PFSK-1 (cell line): Measurements from ENCODE around the gene PDE6D.

Source experiments
- FOXP2 ChIP-seq: optimal IDR thresholded peaks from 2 replicates; pipeline ENCODE3; 2011; ENCODE audit warnings: borderline replicate concordance, control low read depth, inconsistent platforms; ENCODE audit not compliant: insufficient read depth; ENCODE audit errors: extremely low read length, extremely low read depth
- POLR2AphosphoS5 ChIP-seq: IDR thresholded peaks from 2 replicates; pipeline ENCODE4 v1.6.1; 2012; ENCODE audit warnings: low read depth, mild to moderate bottlenecking, control low read depth, low read length, moderate library complexity
- SIN3A ChIP-seq: IDR thresholded peaks from 2 replicates; pipeline ENCODE4 v1.6.1; 2012; ENCODE audit warnings: mild to moderate bottlenecking, low read length, moderate library complexity, borderline replicate concordance; ENCODE audit not compliant: insufficient read depth
- TAF1 ChIP-seq: IDR thresholded peaks from 2 replicates; pipeline ENCODE4 v1.6.1; 2012; ENCODE audit warnings: low read length, control low read depth, borderline replicate concordance; ENCODE audit not compliant: insufficient read depth
- TF ChIP-seq, protein P1 (sequence below), 2 experiments: IDR thresholded peaks; 2 replicates each; pipeline versions ENCODE4 v1.6.1 to v1.8.0; 2011 to 2012; ENCODE audit warnings: low read depth in 2 of 2, low read length in 2 of 2, control low read depth in 1 of 2, inconsistent platforms in 1 of 2, mild to moderate bottlenecking in 1 of 2, moderate library complexity in 1 of 2; ENCODE audit not compliant: insufficient read depth in 1 of 2

The PDE6D gene

GRCh38 chr2:231706731-231707624 lies 74.1 kb downstream of the PDE6D start:
- no peak; the same call in 1 of the 2 replicates for TF ChIP-seq TAF1
- no peak for TF ChIP-seq POLR2AphosphoS5
- TF ChIP-seq, protein P1, sequence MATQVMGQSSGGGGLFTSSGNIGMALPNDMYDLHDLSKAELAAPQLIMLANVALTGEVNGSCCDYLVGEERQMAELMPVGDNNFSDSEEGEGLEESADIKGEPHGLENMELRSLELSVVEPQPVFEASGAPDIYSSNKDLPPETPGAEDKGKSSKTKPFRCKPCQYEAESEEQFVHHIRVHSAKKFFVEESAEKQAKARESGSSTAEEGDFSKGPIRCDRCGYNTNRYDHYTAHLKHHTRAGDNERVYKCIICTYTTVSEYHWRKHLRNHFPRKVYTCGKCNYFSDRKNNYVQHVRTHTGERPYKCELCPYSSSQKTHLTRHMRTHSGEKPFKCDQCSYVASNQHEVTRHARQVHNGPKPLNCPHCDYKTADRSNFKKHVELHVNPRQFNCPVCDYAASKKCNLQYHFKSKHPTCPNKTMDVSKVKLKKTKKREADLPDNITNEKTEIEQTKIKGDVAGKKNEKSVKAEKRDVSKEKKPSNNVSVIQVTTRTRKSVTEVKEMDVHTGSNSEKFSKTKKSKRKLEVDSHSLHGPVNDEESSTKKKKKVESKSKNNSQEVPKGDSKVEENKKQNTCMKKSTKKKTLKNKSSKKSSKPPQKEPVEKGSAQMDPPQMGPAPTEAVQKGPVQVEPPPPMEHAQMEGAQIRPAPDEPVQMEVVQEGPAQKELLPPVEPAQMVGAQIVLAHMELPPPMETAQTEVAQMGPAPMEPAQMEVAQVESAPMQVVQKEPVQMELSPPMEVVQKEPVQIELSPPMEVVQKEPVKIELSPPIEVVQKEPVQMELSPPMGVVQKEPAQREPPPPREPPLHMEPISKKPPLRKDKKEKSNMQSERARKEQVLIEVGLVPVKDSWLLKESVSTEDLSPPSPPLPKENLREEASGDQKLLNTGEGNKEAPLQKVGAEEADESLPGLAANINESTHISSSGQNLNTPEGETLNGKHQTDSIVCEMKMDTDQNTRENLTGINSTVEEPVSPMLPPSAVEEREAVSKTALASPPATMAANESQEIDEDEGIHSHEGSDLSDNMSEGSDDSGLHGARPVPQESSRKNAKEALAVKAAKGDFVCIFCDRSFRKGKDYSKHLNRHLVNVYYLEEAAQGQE (IDR thresholded peaks at IDR 0.05; ENCODE audit: insufficient read depth in 1 of 2, low read depth in 2 of 2, low read length in 2 of 2) = no peak
- TF ChIP-seq SIN3A = no peak
- TF ChIP-seq FOXP2 = no peak

GRCh38 chr2:231704017-231704416 lies 77.1 kb downstream of the PDE6D start:
- TF ChIP-seq POLR2AphosphoS5 (no peak), FOXP2 (no peak), SIN3A (no peak), TAF1 (no peak)
- TF ChIP-seq, protein P1 (IDR thresholded peaks at IDR 0.05; ENCODE audit: insufficient read depth in 1 of 2, low read depth in 2 of 2, low read length in 2 of 2) = no peak

- no peak for TF ChIP-seq FOXP2
- TF ChIP-seq, protein P1 (IDR thresholded peaks at IDR 0.05; ENCODE audit: insufficient read depth in 1 of 2, low read depth in 2 of 2, low read length in 2 of 2) = no peak
- TF ChIP-seq TAF1 = no peak
- TF ChIP-seq POLR2AphosphoS5 = no peak
- TF ChIP-seq SIN3A = no peak
Measured at GRCh38 chr2:231701456-231702373, 79.4 kb downstream of the PDE6D start.

DNA sequence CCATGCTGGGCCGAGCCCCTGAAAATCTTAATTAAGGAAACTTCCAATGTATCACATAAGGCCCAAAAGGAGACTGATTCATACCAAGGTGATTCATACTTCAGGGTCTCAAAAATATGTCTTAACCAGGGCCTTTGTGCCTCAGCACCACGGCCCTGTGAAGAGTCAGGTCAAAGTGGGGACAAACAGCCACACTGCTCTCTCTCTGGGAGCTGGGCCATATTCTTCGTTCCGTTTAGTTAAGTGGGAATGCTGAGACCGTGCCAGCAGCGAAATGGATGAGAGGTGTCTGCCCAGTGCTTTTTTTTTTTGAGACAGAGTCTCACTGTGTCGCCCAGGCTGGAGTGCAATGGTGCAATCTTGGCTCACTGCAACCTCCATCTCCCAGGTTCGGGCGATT lies 82.1 kb downstream of the PDE6D start:
- TF ChIP-seq TAF1 (no peak), POLR2AphosphoS5 (no peak), FOXP2 (no peak), SIN3A (no peak)
- TF ChIP-seq, protein P1 (IDR thresholded peaks at IDR 0.05; ENCODE audit: insufficient read depth in 1 of 2, low read depth in 2 of 2, low read length in 2 of 2) = no peak
